Measurements from ENCODE around the gene RPP14.

The RPP14 gene

DNA sequence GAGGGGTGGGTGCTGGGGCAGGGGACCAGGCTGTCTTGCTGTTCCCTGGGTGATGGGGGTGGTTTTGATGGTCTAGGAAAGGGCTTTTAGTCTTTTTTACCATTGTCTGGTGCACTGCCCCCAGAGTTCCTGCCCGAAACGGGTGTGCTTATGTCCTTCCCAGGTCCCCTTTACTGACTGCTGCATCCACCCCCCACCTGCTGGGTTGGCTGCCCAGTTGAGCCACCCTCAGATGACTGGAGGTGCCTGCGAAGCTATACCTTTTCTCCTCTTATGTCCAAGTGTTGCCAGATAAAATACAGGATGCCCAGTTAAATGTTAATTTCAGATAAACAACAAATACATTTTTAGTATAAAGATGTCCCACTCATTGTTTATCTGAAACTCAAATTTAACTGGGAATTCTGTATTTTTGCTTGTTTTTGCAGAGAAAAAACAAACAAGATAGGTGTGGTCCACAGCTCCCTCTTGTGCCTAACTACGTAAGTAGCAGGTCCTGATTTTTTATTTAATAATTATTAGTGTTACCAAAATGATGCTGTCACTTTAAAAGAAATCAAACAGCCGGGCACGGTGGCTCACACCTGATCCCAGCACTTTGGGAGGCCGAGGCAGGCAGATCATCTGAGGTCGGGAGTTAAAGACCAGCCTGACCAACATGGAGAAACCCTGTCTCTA, 6.1 kb upstream of the RPP14 start:
- no peak for DNase-seq (ENCODE audit: low spot score)
- in situ Hi-C loops (cut with MboI; ENCODE audit: low sequenced_read_pairs, unreplicated experiment) = loop anchor here (5.0 to 10.0 kb wide), 2 partner anchors 113 to 295 kb away; partner anchors contain the start of gene FLNB
- TF ChIP-seq, protein P1, sequence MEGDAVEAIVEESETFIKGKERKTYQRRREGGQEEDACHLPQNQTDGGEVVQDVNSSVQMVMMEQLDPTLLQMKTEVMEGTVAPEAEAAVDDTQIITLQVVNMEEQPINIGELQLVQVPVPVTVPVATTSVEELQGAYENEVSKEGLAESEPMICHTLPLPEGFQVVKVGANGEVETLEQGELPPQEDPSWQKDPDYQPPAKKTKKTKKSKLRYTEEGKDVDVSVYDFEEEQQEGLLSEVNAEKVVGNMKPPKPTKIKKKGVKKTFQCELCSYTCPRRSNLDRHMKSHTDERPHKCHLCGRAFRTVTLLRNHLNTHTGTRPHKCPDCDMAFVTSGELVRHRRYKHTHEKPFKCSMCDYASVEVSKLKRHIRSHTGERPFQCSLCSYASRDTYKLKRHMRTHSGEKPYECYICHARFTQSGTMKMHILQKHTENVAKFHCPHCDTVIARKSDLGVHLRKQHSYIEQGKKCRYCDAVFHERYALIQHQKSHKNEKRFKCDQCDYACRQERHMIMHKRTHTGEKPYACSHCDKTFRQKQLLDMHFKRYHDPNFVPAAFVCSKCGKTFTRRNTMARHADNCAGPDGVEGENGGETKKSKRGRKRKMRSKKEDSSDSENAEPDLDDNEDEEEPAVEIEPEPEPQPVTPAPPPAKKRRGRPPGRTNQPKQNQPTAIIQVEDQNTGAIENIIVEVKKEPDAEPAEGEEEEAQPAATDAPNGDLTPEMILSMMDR (IDR thresholded peaks at IDR 0.05; ENCODE audit: borderline replicate concordance, control extremely low read depth, extremely low read depth, insufficient read depth, missing control alignments) = peak; percentile 41

DNA sequence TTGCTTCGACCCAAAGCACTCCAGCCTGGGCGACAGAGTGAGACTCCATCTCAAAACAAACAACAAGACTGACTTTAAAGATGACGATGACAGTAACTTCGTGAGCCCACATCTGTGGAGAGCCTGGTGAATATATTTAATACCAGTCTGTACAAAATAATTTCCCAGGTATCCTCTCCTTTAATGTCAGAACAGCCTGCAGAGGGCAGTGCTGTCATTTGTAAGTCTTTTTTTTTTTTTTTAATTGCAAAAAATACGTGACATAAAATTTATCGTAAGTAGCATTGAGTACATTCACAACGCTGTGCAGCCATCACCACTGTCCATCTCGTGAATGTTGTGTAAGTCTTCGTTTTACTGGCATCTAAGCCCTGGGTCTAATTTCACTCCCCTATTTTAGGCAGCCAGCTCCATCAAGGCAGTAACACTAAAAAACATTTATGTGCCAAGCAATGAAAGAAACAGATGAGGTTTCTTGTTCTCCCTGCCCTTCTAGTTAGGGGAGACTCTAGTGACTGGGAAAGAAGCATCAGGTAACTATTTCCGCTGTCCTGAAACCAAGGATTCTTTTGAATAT, 1.7 kb downstream of the RPP14 start:
- peak; percentile 49 for DNase-seq (ENCODE audit: low spot score)
- TF ChIP-seq, protein P1 (IDR thresholded peaks at IDR 0.05; ENCODE audit: borderline replicate concordance, control extremely low read depth, extremely low read depth, insufficient read depth, missing control alignments) = peak; percentile 50
- in situ Hi-C loops (cut with MboI; ENCODE audit: low sequenced_read_pairs, unreplicated experiment) = loop anchor here (10.0 kb wide), 1 partner anchor 303 kb away; the partner anchor contains the start of gene FLNB

DNA sequence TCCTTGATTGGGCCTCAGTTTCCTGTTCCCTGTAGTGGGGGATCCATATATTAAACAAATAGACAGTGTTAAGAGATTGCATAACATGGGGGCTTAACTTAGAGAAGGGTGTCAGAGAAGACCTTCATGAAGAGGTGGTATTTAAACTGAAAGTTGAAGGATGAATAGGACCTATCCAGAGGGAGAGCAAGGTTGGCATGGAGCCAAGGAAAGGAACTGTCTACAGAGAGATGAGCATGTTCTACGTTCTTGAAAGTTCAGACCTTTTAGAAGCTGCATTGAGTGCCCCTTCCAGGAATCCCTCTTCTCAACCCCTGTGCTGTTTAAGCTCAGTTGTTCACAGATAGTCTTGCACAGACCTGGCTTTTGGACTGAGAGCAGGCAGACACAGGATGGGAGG, 2.7 kb downstream of the RPP14 start:
- no peak for DNase-seq (ENCODE audit: low spot score)
- TF ChIP-seq, protein P1 (IDR thresholded peaks at IDR 0.05; ENCODE audit: borderline replicate concordance, control extremely low read depth, extremely low read depth, insufficient read depth, missing control alignments) = no peak
- in situ Hi-C loops (cut with MboI; ENCODE audit: low sequenced_read_pairs, unreplicated experiment) = loop anchor here (10.0 kb wide), 1 partner anchor 304 kb away; the partner anchor contains the start of gene FLNB

DNA sequence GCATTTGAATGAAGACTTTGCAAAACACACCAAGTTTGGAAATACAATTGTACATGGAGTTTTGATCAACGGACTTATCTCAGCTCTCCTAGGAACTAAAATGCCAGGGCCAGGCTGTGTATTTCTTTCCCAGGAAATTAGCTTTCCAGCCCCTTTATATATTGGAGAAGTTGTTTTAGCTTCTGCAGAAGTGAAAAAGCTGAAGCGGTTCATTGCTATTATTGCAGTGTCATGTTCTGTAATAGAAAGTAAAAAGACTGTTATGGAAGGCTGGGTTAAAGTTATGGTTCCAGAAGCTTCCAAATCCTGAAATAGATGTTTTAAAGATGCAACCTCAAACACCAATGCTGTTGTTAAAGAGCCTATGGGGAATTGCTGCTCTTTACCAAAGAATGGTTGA, 11.8 kb downstream of the RPP14 start:
- no peak for DNase-seq (ENCODE audit: low spot score)
- in situ Hi-C loops (cut with MboI; ENCODE audit: low sequenced_read_pairs, unreplicated experiment) = no loop called here

DNA sequence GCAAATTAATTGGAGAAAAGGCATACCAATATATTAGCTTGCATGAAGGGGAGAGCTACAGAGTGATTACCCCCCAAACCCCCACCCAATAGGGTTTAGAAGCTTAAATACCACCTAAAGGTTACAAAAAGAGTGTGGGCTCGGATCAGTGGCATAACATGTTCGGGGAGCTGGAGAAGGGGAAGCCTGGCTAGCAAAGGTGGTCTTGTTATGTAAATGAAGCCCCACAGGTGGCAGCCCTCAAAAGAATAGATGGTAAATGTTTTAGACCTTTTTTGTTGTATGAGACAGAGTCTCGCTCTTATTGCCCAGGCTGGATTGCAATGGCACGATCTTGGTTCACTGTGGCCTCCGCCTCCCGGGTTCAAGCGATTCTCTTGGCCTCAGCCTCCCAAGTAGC, 15.7 kb downstream of the RPP14 start:
- DNase-seq (ENCODE audit: low spot score) = no peak
- in situ Hi-C loops (cut with MboI; ENCODE audit: low sequenced_read_pairs, unreplicated experiment) = loop anchor here (10.0 kb wide), 1 partner anchor 213 kb away; the partner anchor contains the start of gene ACOX2
- TF ChIP-seq, protein P1 (IDR thresholded peaks at IDR 0.05; ENCODE audit: borderline replicate concordance, control extremely low read depth, extremely low read depth, insufficient read depth, missing control alignments) = no peak

More for the DNA sequence above, 11.8 kb downstream of the RPP14 start:
- TF ChIP-seq, protein P1 (IDR thresholded peaks at IDR 0.05; ENCODE audit: borderline replicate concordance, control extremely low read depth, extremely low read depth, insufficient read depth, missing control alignments) = no peak

DNA sequence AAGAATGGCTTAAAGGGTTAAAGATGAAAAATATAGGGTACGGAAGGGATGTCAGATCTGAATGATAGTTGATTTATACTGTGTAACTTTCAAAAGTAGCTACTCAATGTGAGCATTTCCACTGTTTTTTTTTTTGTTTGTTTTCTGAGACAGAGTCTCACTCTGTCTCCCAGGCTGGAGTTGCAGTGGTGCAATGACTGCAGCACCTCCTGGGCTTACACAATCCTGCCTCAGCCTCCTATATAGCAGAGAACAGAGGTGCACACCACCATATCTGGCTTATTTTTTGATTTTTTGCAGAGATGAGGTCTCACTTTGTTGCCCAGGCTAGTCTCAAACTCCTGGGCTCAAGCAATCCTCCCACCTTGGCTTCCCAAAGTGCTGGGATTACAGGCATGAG, 16.7 kb downstream of the RPP14 start:
- TF ChIP-seq, protein P1 (IDR thresholded peaks at IDR 0.05; ENCODE audit: borderline replicate concordance, control extremely low read depth, extremely low read depth, insufficient read depth, missing control alignments) = no peak
- DNase-seq (ENCODE audit: low spot score) = no peak
- in situ Hi-C loops (cut with MboI; ENCODE audit: low sequenced_read_pairs, unreplicated experiment) = loop anchor here (10.0 kb wide), 1 partner anchor 212 kb away; the partner anchor contains the start of gene ACOX2

Data from GM13976 (cell line).